Kidney (tissue), 14 donors: Measurements from ENCODE around the gene SNX24. TPM values are rescaled to one million over a fixed set of nuclear protein-coding genes. Genes with fewer than 3 reads are reported as not detected.

Experiments
- DNase-seq, 5 donors: peaks; one replicate each; pipeline ENCODE4 v3.0.0-alpha.2; 2013 to 2020
- FAIRE-seq: peaks from 2 replicates; lab custom pipeline; 2012; peaks lifted over from hg19 to GRCh38; lab: Jason Lieb, UNC
- H3K27ac ChIP-seq, 2 donors: one replicate each; pipeline ENCODE4 v1.7.0; 2013; ENCODE audit warnings: low read depth in 2 of 2, low read length in 2 of 2, inconsistent platforms in 1 of 2
- H3K27me3 ChIP-seq: one replicate; pipeline ENCODE4 v1.7.1; 2013; ENCODE audit warnings: low read length, inconsistent platforms; ENCODE audit not compliant: control insufficient read depth, insufficient read depth
- H3K36me3 ChIP-seq, 3 donors: one replicate each; pipeline versions ENCODE4 v1.7.0 to v1.7.1; 2013; ENCODE audit warnings: low read length in 3 of 3, control low read depth in 1 of 3, inconsistent platforms in 1 of 3; ENCODE audit not compliant: insufficient read depth in 3 of 3, control insufficient read depth in 2 of 3
- H3K4me1 ChIP-seq, 3 donors: one replicate each; pipeline versions ENCODE4 v1.7.0 to v1.7.1; 2013; ENCODE audit warnings: low read length in 3 of 3, inconsistent platforms in 1 of 3, low read depth in 1 of 3; ENCODE audit not compliant: control insufficient read depth in 2 of 3, insufficient read depth in 2 of 3
- H3K4me3 ChIP-seq, 3 donors: one replicate each; pipeline versions ENCODE4 v1.7.0 to v1.8.1; 2013; ENCODE audit warnings: low read length in 3 of 3, control low read depth in 1 of 3, inconsistent platforms in 1 of 3
- H3K9ac ChIP-seq, 3 donors: one replicate each; pipeline versions ENCODE4 v1.7.0 to v1.7.1; 2013; ENCODE audit warnings: low read length in 3 of 3, control low read depth in 1 of 3, inconsistent platforms in 1 of 3
- H3K9me3 ChIP-seq, 3 donors: one replicate each; pipeline versions ENCODE4 v1.7.0 to v1.7.1; 2013; ENCODE audit warnings: low read length in 3 of 3, control low read depth in 1 of 3, inconsistent platforms in 1 of 3; ENCODE audit not compliant: control insufficient read depth in 2 of 3, insufficient read depth in 1 of 3
- CTCF ChIP-seq: IDR thresholded peaks from 3 replicates; pipeline ENCODE4 v1.5.1; 2012; ENCODE audit warnings: mild to moderate bottlenecking, moderate library complexity, borderline replicate concordance; ENCODE audit not compliant: insufficient read depth; ENCODE audit errors: extremely low read depth
- intact Hi-C: fragments of 100-400 bp; cut with DNase I; formaldehyde crosslinking; loops from one replicate; pipeline ENCODE4 v1.11.1; 2022
- polyA plus RNA-seq: library from polyadenylated mRNA; stranded (reverse); fragments of 350-450 nt; fragmentation: Illumina TruSeq; extraction: RNeasy Lipid Tissue Mini Kit (QIAGEN cat#74804); gene quantifications from one replicate; pipeline ENCODE4 v1.2.3, GENCODE V29; 2014; ENCODE audit warnings: low read depth, low replicate concordance; ENCODE audit not compliant: insufficient read depth
- total RNA-seq: library from RNA; stranded (reverse); fragmentation: NEBNext Ultra II Directional; extraction: Animal tissue kit (Norgen Biotek cat#: 25700); gene quantifications from one replicate; pipeline ENCODE4 v1.2.1, GENCODE V29; 2021
- donor health status: control.
- donor health status: control.
- donor health status: control.
- donor health status: control.
- donor health status: control.
- donor health status: DM: yes; HTN: yes; CAD: no.
- donor health status: Normal renal cell carcinoma (clear cell type).

The SNX24 gene
- total and polyA plus RNA-seq, 2 donors from 2014 or later, result 23.8 to 27.0 TPM

- DNase-seq, result no peak
- Histone ChIP-seq H3K27me3 (no peaks in the 10 kb centered on the region), H3K27ac (no peak overlapping the region), H3K9me3 (no peaks in the 10 kb centered on the region), H3K4me3 (no peak overlapping the region), H3K36me3 (no peaks in the 10 kb centered on the region), H3K4me1 (no peaks in the 10 kb centered on the region), H3K9ac (no peak overlapping the region)
- no peak for TF ChIP-seq CTCF
- intact Hi-C loops, result no loop called here
- no peak for FAIRE-seq
Measured at GRCh38 chr5:122978644-122979297, 133.4 kb downstream of the SNX24 start.

GRCh38 chr5:122981846-122982245 is 136.4 kb downstream of the SNX24 start:
- Histone ChIP-seq H3K27me3 (no peaks in the 10 kb centered on the region), H3K9ac (no peak overlapping the region), H3K36me3 (no peaks in the 10 kb centered on the region), H3K4me1 (no peaks in the 10 kb centered on the region), H3K4me3 (no peak overlapping the region), H3K27ac (no peak overlapping the region), H3K9me3 (no peaks in the 10 kb centered on the region)
- no peak for FAIRE-seq
- DNase-seq, result no peak
- intact Hi-C loops, result no loop called here
- no peak for TF ChIP-seq CTCF

- H3K4me1 ChIP-seq, result no peaks in the 10 kb centered on the region
- FAIRE-seq (no peak), DNase-seq (no peak)
- no peak for TF ChIP-seq CTCF
- no peak overlapping the region for H3K4me3 ChIP-seq
- H3K9ac ChIP-seq, result no peak overlapping the region
- H3K27me3 ChIP-seq, result no peaks in the 10 kb centered on the region
- intact Hi-C loops, result no loop called here
- no peaks in the 10 kb centered on the region for H3K36me3 ChIP-seq
- no peak overlapping the region for H3K27ac ChIP-seq
- no peaks in the 10 kb centered on the region for H3K9me3 ChIP-seq
Measured at GRCh38 chr5:122982376-122982775, 137.0 kb downstream of the SNX24 start.

- no peak overlapping the region for H3K27ac ChIP-seq
- no peak for FAIRE-seq
- no peak overlapping the region for H3K9ac ChIP-seq
- no peaks in the 10 kb centered on the region for H3K9me3 ChIP-seq
- no peak for DNase-seq
- intact Hi-C loops, result no loop called here
- no peak for TF ChIP-seq CTCF
- no peaks in the 10 kb centered on the region for H3K36me3 ChIP-seq
- no peaks in the 10 kb centered on the region for H3K27me3 ChIP-seq
- no peak overlapping the region for H3K4me3 ChIP-seq
- H3K4me1 ChIP-seq, result no peaks in the 10 kb centered on the region
Measured at GRCh38 chr5:122984425-122984824, 139.0 kb downstream of the SNX24 start.
